HG03342 (cell line): Measurements from ENCODE around the gene EEF2K.
"Not testable (repeated sequence)": the region's sequence is repeated elsewhere in the genome, so short reads cannot be mapped to it uniquely, and the experiment has no call there.

Experiments used
- ATAC-seq: cut with Tn5 transposase; IDR thresholded peaks from one replicate; pipeline ENCODE4 v1.9.1; 2021; ENCODE audit warnings: mild to moderate bottlenecking, moderate library complexity; ENCODE audit not compliant: unreplicated experiment

The EEF2K gene

DNA sequence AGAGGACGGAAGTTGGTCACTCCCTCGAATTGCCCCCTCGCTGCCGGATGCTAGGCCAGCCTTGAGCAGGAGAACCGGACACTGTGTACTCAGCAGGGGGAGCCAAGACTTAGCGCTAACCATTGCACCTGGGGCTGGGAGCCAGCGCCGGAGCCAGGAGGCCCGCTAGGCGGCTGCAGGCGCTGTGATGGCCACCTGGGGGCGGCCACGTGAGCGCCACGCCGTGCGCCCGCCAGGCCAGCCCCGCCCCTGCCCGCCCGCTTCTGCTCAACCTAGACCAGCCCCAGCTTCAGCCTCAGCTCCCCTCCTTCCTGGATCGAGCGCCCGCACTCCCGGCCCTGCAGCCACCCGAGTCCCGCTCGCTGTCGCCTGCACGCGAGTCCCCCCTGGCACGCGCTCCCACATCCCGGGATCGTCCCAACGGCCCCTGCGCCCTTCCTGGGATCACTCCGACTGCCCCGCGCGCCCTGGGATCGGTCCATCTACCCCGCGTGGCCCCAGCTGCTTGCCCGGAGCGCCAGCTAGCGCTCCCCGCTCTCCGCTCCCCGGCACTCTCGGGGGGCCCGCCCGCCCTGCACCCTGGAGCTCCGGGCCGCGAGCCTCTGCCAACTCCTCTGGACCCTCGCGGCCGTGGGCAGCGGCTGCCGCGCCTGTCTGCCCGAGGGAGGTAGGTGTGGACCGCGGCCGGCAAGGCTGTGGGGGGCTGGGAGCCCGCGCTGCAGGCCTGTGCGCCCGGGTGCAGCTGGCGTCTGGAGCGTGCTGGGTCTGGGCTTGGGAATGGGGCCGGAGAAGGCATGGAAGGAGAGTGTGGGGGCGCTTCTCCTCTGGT, at the start of gene EEF2K:
EEF2K (plus strand) TSS at position 266 of the 829 bp plus-strand sequence. CDS start 19,452 bp downstream, outside the sequence.
- ATAC-seq = peak; percentile 73

DNA sequence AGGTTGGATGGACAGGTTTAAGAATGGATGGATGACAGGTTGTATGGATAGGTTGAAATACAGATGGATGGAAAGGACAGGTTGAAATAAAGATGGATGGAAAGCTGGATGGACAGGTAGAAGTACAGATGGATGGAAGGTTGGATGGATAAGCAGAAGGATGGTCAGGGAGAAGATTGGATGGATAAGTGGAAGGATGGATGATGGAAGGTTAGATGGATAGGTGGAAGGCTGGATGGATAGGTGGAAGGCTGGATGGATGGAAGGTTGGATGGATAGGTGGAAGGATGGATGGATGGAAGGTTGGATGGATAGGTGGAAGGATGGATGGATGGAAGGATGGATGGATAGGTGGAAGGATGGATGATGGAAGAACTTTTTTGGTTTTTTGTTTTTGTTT, 44.7 kb upstream of the EEF2K start:
- ATAC-seq = no peak

DNA sequence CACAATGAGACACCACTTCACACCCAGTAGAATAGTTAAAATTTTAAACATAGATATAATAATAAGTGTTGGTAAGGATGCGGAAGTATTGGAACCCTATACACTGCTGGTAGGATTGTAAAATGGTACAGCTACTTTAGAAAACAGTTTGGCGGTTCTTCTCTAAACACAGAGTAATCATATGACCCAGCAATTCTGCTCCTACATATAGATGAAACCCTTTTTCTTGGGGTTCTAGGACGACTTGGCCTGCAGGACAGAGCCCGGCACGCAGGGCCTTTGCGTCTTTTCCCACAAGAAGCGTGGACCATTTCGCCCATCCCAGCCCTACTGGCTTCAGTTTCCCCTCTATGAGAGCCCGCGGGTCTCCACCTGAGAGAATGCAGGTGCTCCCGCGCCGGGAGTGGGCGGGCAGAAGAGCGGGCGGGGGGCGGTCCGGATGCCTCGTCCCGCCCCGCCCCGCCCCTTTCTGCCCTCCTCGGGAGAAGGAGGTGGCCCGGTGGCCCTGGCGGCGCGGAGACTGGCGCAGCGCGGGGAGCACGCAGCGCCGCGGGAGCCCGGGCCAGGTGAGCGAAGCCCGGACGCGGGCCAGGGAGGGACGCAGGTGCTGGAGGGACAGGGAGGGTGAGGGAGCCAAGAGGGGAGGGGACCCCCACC, 44.0 kb upstream of the EEF2K start, which contains the start of gene SDR42E2:
SDR42E2 (plus strand) TSS at position 508 of the 657 bp plus-strand sequence. CDS start 3,077 bp downstream, outside the sequence.
- no peak for ATAC-seq

DNA sequence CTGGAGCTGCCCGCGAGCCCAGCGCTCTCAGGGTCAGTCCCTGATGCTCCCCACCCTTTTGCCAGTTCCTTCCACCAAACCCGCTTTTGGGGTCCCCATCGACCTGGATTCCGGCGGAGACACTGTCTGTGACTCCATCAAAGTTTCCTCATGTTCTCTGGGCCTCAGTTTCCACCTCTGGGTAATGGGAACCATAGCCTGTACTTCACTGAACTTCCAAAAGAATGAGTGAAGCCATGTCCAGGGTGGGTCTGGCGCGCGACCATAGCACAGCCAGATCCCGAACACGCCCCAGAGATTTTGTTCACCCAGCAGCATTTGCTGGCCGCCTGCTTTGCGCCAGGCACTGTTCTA, 43.4 kb upstream of the EEF2K start:
- ATAC-seq = no peak

DNA sequence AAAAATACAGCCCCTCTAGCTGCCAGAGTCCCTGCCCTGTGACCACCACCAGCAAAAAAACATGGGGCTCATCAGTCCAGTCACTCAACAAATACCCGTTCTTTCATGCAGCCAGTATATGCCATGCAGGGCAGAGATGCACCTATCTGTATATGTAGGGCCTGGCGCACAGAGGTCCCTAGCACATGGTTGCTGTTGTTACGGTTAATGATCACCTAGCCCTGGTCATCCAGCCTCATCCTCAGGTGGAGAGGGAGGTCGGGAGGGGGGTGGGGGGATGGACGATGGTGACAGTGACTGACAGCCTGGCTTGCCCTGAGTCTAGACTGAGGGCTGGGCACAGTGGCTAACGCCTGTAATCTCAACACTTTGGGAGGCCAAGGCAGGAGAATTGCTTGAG, 42.3 kb upstream of the EEF2K start:
- ATAC-seq = no peak

DNA sequence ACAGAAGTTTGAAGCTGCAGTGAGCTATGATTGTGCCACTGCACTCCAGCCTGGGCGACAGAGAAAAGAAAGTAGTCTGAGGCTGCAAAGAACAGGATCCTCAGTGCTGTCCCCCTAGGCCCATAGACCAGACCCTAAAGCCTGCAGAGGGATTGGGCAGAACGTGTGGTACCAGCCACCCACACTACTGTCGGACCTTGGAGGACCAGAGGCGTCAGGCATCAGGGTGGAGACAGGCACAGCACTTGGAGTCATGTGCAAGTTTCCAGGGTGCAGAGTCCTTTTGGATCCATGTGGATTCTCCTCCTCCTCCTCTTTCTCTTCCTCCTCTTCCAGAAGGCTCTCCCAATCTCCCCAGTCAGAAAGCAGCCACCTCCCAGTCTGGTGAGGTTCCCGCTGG, 41.6 kb upstream of the EEF2K start:
- ATAC-seq = no peak

DNA sequence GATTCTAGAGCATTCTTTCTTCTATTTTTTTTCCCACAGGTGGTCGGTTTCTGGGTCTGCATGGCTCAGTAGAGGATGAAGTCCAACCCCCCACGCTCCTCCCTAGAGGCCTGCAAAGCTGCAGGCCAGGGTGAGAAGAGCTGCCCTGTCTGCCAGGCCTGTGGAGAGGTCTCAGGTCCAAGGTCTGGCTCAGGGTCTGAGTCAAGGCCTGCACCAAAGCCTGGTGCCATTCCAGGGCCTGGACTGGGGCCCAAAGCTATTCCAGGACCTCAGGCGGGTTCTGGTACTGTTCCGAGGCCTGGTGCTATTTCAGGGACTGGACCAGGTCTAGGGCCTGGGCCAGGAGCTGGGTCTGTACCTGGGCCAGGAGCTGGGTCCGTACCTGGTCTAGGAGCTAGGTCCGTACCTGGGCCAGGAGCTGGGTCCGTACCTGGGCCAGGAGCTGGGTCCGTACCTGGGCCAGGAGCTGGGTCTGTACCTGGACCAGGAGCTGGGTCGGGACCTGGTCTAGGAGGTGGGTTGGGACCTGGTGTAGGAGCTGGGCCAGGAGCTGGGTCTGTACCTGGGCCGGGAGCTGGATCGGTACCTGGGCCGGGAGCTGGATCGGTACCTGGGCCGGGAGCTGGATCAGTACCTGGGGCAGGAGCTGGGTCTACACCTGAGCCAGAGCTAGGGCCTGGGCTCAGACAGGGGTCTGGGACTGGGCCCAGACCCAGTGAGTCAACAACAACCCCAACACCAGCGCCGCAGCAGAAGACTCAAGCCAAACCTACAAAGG, 40.4 kb upstream of the EEF2K start:
- ATAC-seq = no peak

DNA sequence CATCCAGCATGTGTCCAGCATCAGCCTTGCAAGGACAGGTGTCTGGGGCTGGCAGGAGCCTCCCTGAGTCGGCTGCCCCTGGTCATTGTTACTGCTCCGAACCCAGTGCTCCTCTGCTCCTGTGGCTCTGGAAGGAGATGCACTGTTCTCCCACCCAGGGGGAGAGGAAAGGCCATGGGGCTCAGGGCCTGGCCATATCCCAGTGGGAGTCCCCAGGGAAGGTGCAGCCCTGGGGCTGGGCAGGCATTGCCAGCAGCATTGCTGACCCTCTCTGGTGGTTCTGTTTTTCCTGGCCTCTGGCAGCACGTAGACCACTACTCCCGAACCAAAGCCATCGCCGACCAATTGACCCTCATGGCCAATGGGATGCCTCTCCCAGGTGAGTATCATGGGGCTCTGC, 34.1 kb upstream of the EEF2K start:
- ATAC-seq = no peak

DNA sequence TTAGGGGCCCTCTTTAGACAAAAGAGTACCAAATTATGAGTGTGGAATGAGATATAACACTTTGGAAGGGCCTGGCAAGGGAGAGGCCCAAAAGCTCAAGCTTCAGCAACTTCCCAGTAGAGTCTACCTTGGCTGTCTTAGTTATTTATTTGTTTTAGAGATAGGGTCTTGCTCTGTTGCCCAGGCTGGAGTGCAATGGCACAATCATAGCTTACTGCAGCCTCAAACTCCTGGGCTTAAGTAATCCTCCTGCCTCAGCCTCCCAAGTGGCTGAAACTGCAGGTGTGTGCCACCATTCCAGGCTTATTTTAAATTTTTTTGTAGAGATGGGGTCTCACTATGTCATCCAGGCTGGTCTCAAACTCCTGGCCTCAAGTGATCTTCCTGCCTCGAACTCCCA, 33.4 kb upstream of the EEF2K start:
- ATAC-seq = not testable (repeated sequence)

DNA sequence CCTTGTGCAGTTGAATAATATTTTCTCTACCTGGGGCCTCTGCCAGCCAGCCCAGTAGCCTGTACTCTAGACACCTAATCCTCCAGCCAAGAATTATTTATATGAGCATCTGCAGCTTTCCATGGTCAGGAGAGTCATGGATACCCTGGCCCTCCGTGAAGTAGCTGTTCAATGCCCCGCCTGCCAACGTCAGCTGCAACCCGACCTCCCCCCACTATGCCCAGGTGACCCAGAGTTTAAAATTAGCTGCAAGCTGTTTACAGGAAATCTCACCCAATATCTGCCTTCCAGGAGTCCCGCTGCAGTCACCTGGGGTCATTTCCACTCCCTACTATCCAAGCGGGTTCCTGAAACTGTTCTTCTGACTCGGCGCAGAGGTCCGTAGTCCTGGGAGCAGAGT, 31.4 kb upstream of the EEF2K start:
- ATAC-seq = no peak

DNA sequence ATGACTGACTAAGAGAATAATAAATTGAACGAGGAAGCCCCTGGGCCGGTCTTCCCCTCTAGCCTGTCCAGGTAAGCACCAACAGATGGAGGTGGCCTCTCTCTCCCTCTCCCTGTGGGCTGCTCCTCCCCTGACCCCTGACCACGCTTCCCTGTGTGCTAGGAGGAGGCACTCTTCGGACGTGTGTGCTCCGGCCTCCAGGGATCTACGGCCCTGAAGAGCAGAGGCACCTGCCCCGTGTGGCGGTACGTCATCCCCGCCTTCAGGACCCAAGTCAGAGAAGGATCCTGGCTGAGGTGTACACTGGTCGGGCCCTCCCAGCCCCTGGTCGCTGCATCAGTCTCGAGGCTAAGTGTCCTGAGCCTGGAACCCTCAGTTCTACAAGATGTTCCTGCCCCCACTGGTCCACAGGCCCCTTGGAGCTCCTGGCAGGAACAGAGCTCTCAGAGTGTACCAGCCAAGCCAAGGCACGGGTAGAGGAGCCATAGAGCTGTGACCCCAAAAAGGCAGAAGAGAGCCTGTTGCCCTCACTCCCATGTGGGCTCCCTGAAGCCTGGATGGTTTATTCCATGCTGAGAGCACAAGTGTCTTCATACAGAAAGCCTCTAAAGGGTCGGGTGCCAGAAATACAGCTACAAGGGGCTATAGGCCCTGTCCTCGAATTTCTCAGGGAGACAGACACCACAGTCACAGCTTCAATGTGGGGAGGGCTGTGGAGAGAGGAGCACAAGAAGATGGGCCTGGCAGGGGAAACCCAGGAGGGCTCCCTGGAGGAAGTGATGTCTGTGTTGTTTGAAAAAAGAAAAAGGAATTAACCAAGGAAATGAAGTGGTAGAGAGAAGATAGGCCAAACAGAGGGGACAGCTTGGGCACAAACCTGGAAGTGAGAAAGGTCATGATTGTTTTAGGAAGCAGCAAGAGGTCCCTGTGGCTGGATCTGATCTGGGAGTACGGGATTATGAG, 27.8 kb upstream of the EEF2K start:
- no peak for ATAC-seq

DNA sequence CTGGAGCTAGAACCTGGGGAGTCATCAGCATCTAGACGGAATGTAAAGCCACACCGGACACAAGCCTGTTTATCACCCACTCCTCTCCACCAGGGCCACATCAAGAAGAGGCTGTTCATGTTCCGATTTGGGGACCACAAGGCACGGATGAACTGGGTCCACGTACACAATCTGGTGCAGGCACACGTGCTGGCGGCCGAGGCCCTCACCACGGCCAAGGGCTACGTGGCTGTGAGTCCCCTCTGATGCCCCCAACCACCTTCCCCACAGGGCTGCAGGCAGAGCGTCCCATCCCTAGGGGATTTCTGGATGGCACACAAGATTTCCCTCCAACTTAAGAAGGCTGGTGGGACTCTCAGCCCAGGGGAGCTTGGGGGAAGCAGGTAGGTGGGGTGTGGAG, 24.7 kb upstream of the EEF2K start:
- no peak for ATAC-seq

DNA sequence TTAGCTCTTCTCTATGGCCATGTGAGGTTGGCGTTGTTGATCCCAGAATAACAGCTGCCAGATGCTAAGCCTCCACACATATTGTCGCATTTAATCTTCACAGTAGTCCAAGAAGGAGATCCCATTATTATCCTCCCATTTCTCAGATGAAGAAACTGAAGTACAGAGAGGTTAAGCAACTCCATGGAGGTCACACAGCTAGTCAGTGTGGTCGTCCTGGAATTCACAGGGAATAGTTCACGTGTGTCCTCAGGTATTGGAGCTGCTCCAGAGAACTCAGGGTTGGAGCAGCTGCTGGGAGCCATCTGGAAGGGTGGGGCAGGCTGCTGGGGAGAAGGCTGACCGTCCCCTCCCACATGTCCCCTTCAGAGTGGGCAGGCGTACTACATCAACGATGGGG, 24.2 kb upstream of the EEF2K start:
- no peak for ATAC-seq

DNA sequence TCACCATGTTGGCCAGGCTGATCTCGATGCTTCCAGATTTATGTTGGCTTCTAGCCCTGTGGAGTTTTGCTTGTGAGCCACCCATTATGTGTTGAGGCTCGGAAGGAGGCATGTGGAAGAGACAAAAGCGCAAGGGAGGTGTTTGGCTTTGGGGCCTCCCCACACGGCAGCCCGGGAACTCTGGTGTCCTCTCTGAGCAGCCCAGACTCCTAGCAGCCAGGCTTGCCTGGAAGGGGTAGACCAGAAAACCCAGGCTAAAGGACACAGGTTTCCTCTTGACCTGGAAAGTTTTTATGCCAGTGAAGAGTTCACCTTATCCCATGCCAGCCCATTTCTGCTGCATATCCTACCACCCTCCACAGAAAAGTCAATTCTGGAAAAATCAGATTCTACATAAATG, 22.7 kb upstream of the EEF2K start:
- ATAC-seq = no peak

DNA sequence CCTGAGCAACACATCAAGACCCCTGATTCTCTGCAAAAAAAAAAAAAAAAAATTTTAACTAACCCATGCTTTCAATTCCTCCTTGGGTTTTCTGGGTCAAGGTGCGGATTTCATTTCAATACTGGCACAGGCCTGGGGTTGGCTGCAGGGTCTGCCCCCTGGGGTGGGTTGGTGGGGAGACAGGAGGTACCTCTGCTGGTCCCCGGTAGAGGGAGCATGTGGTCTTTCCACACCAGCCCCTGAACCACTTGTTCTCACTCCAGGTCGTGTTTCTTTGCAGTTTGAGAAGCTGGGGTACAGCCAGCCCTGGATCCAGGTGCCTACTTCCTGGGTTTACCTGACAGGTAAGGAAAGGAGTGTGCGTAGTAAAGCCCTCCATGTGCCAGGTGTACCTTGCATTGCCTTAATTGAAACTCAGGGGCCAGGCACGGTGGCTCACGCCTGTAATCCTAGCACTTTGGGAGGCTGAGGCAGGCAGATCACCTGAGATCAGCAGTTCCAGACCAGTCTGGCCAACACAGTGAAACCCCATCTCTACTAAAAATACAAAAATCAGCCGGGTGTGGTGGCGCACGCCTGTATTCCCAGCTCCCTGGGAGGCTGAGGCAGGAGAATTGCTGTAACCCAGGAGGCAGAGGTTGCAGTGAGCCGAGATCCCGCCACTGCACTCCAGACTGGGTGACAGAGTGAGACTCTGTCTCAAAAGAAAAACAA, 22.0 kb upstream of the EEF2K start:
- ATAC-seq = no peak

DNA sequence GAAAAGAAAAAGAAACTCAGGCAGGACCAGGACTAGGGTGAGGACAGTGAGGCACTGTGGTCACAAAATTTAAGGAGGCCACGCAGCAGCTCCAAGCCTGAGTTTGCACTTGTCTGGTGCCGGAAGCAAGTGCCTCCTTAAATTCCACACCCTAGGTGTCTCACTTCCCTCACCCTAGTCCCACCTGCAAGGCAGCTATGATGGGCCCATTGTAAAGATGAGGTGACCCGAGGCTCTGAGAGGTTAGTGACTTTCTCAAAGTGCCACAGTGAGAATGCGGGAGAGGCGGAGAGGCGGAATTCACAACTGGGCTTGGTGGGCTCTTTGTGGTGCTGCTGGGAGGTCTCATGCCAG, 21.5 kb upstream of the EEF2K start:
- ATAC-seq = no peak

DNA sequence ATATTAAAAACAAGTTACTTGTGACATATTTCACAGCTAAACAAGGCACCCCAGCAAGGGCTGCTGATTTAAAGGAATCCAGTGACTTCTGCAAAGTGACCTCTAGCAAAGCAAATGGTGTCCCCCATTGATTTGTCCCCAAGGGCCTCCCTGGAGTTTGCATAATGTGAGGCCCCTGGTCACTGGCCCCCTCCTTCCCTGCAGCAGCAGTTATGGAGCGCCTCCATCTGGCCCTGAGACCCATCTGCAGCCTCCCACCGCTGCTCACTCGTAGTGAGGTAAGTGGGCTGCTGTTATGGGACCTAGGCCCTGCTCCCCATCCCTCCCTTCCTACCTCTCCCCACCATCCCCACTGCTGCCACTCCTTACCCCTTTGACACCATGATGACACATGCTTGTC, 19.6 kb upstream of the EEF2K start:
- ATAC-seq = no peak

DNA sequence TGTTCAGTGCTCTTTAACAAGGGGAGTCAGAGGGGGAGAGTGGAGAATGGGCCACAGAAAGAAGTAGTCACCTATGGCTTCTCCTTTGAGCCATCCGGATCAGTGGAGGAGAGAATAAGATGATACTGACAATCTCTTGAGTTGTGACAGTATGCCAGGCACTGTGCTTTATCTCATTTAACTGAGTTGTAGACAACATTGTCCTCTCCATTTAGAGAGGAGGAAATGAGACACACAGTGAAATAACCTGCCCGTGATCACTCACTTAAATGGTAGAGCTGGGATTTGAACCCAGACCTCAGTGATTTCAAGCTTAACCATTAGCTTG, 17.8 kb upstream of the EEF2K start:
- no peak for ATAC-seq

DNA sequence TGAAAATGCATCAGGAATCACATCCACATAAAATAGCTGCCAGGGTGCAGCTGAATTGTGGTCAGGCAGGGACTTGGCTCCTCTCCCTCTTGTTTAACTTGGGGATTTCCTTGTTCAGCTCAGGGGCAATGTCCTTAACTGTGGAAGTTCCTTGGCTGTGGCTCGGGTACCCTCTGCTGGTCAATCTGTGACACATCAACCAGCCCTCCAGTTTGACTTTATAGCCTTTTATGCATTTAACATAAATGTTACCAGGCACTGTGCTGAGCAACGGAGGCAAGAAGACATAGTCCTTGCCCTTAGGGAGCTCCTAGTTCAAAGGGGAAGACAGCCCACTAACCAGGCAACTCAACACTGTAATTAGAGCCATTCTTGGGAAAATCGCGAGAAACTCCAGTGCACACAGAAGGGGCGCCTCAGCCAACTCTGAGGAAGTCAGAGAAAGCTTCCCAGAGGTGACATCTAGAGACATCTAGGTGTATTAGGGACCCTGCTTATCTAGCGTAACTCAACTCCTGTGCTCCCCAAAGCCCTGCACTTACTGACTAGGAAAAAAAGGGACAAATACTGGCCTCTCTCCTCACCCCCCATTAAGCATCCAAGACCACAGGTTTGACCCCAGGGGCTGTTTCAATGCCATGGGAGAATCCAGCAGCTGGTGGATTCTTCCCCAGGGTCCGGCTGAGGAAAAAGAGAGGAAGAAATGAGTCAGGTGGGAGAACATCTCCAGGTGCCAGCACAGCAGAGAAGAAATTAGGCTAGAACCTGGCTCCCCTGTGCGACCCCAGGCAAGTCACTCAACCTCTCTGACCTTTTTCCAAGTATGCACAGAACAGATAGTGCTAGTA, 17.3 kb upstream of the EEF2K start:
- ATAC-seq = no peak
